Breast epithelium (tissue), 4 donors: ENCODE data around the gene IGSF9B. TPM values are rescaled to one million over a fixed set of nuclear protein-coding genes. Genes with fewer than 3 reads are reported as not detected.

Source experiments
- DNase-seq, 2 donors: peaks; one replicate each; pipeline ENCODE4 v3.0.0-alpha.2; 2019; ENCODE audit warnings: low spot score in 2 of 2
- H3K27ac ChIP-seq, 2 donors: fragments of 200-600 bp; sonication (generic) in 1 of 2; one replicate each; pipeline ENCODE4 v1.5.1; 2016 to 2019; ENCODE audit warnings: mild to moderate bottlenecking in 1 of 2
- H3K27me3 ChIP-seq, 2 donors: fragments of 200-600 bp; sonication (generic) in 1 of 2; one replicate each; pipeline versions ENCODE4 v1.5.1 to v1.6.0; 2017 to 2019; ENCODE audit warnings: control low read depth in 1 of 2, mild to moderate bottlenecking in 1 of 2
- H3K36me3 ChIP-seq: fragments of 200-600 bp; one replicate; pipeline ENCODE4 v1.5.1; 2019
- H3K4me1 ChIP-seq, 2 donors: fragments of 200-600 bp; sonication (generic); one replicate each; pipeline ENCODE4 v1.5.1; 2016 to 2019; ENCODE audit warnings: control low read depth in 1 of 2
- H3K4me3 ChIP-seq, 3 donors: fragments of 200-600 bp; sonication (generic); 1 replicate in 2 of 3; 2 replicates in 1 of 3; pipeline ENCODE4 v1.5.1; 2016 to 2019; ENCODE audit warnings: mild to moderate bottlenecking in 3 of 3, moderate library complexity in 2 of 3
- H3K9me3 ChIP-seq, 2 donors: fragments of 200-600 bp; sonication (generic) in 1 of 2; one replicate each; pipeline ENCODE4 v1.5.1; 2016 to 2019; ENCODE audit warnings: control low read depth in 1 of 2
- CTCF ChIP-seq, 3 donors: fragments of 450-650 bp; IDR thresholded peaks; one replicate each; pipeline ENCODE4 v1.5.1; 2016 to 2017; ENCODE audit warnings: antibody characterized with exemption in 3 of 3, mild to moderate bottlenecking in 3 of 3, moderate library complexity in 3 of 3
- POLR2A ChIP-seq: fragments of 450-650 bp; IDR thresholded peaks from one replicate; pipeline ENCODE4 v1.6.1; 2016; ENCODE audit warnings: antibody characterized with exemption, mild to moderate bottlenecking, moderate library complexity
- POLR2AphosphoS5 ChIP-seq, 3 donors: sonication (generic); formaldehyde crosslinking; IDR thresholded peaks; one replicate each; pipeline ENCODE4 v1.6.1; 2017; ENCODE audit warnings: antibody characterized with exemption in 3 of 3
- intact Hi-C: fragments of 100-400 bp; cut with DNase I; formaldehyde crosslinking; loops from one replicate; pipeline ENCODE4 v1.15.1; 2023; ENCODE audit warnings: low total_unique reads
- total RNA-seq, 3 donors: library from RNA; depleted of rRNA; stranded (reverse); fragments of >200 nt; gene quantifications; one replicate each; pipeline ENCODE4 v1.1.0, GENCODE V29; 2016

Gene IGSF9B
- total RNA-seq, 3 donors from 2014 or later: 0.64 to 4.5 (median 3.3) TPM

- DNase-seq: no peak
- Histone ChIP-seq H3K27me3 (peaks cover 0 to 33% of the 10 kb centered on the region in 2 donors), H3K4me3 (no peak overlapping the region), H3K9me3 (no peaks in the 10 kb centered on the region), H3K27ac (no peak overlapping the region), H3K4me1 (no peaks in the 10 kb centered on the region), H3K36me3 (no peaks in the 10 kb centered on the region)
- TF ChIP-seq CTCF (IDR thresholded peaks at IDR 0.05): no peak
- TF ChIP-seq POLR2A: no peak
- no peak for TF ChIP-seq POLR2AphosphoS5 (IDR thresholded peaks at IDR 0.05)
- intact Hi-C loops: no loop called here
These were observed 33.7 kb upstream of the IGSF9B start for GRCh38 chr11:133990501-133990900.

GRCh38 chr11:133988686-133989410 lies 32.1 kb upstream of the IGSF9B start:
- no peak for DNase-seq

GRCh38 chr11:133987171-133987570 lies 30.4 kb upstream of the IGSF9B start:
- H3K4me3 ChIP-seq: no peak overlapping the region

More at GRCh38 chr11:133988686-133989410, 32.1 kb upstream of the IGSF9B start:
- no peaks in the 10 kb centered on the region for H3K9me3 ChIP-seq
- no peak overlapping the region for H3K4me3 ChIP-seq
- H3K36me3 ChIP-seq: no peaks in the 10 kb centered on the region
- no peaks in the 10 kb centered on the region for H3K4me1 ChIP-seq
- no peak overlapping the region for H3K27ac ChIP-seq
- peaks cover 0 to 33% of the 10 kb centered on the region in 2 donors for H3K27me3 ChIP-seq
- no peak for TF ChIP-seq POLR2A
- no peak for TF ChIP-seq POLR2AphosphoS5 (IDR thresholded peaks at IDR 0.05)
- no peak for TF ChIP-seq CTCF (IDR thresholded peaks at IDR 0.05)
- intact Hi-C loops: no loop called here

GRCh38 chr11:133985981-133986944 lies 29.5 kb upstream of the IGSF9B start:
- Histone ChIP-seq H3K36me3 (no peaks in the 10 kb centered on the region), H3K9me3 (no peaks in the 10 kb centered on the region), H3K27ac (no peak overlapping the region), H3K4me1 (no peaks in the 10 kb centered on the region), H3K27me3 (peaks cover 0 to 19% of the 10 kb centered on the region in 2 donors), H3K4me3 (no peak overlapping the region)
- TF ChIP-seq POLR2AphosphoS5 (IDR thresholded peaks at IDR 0.05): no peak
- TF ChIP-seq CTCF (IDR thresholded peaks at IDR 0.05): no peak
- TF ChIP-seq POLR2A: no peak
- intact Hi-C loops: no loop called here
- no peak for DNase-seq

More at GRCh38 chr11:133987171-133987570, 30.4 kb upstream of the IGSF9B start:
- no peak for DNase-seq
- TF ChIP-seq POLR2A (no peak), CTCF (IDR thresholded peaks at IDR 0.05) (no peak), POLR2AphosphoS5 (IDR thresholded peaks at IDR 0.05) (no peak)
- Histone ChIP-seq H3K9me3 (no peaks in the 10 kb centered on the region), H3K27ac (no peak overlapping the region), H3K4me1 (no peaks in the 10 kb centered on the region), H3K36me3 (no peaks in the 10 kb centered on the region), H3K27me3 (peaks cover 0 to 25% of the 10 kb centered on the region in 2 donors)
- intact Hi-C loops: no loop called here
